ENCODE data around the gene TARS2.

The TARS2 gene

DNA sequence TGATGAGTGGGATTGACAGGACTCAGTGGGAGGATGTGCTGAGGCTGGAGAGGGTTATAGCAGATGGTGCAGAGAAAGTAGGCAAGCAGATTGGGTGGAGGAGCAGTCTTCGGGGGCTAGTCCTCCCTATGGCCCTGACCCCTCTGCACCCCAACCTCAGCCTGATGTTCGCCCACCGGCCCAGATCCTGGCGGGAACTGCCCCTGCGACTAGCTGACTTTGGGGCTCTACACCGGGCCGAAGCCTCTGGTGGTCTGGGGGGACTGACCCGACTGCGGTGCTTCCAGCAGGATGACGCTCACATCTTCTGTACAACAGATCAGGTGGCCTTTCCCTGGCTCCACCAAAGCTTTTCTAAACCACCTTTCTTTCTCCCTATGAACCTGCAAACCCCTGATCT is 11.1 kb downstream of the TARS2 start:
- DNase-seq (ENCODE audit: low spot score): no peak
- no peak for TF ChIP-seq CTCF (IDR thresholded peaks at IDR 0.05; ENCODE audit: borderline replicate concordance, control extremely low read depth, extremely low read depth, insufficient read depth, missing control alignments)
- in situ Hi-C loops (cut with MboI; ENCODE audit: low sequenced_read_pairs, unreplicated experiment): no loop called here

GRCh38 chr1:150505431-150505830 is 18.2 kb downstream of the TARS2 start:
- in situ Hi-C loops (cut with MboI; ENCODE audit: low sequenced_read_pairs, unreplicated experiment): no loop called here
- DNase-seq (ENCODE audit: low spot score): no peak
- no peak for TF ChIP-seq CTCF (IDR thresholded peaks at IDR 0.05; ENCODE audit: borderline replicate concordance, control extremely low read depth, extremely low read depth, insufficient read depth, missing control alignments)

DNA sequence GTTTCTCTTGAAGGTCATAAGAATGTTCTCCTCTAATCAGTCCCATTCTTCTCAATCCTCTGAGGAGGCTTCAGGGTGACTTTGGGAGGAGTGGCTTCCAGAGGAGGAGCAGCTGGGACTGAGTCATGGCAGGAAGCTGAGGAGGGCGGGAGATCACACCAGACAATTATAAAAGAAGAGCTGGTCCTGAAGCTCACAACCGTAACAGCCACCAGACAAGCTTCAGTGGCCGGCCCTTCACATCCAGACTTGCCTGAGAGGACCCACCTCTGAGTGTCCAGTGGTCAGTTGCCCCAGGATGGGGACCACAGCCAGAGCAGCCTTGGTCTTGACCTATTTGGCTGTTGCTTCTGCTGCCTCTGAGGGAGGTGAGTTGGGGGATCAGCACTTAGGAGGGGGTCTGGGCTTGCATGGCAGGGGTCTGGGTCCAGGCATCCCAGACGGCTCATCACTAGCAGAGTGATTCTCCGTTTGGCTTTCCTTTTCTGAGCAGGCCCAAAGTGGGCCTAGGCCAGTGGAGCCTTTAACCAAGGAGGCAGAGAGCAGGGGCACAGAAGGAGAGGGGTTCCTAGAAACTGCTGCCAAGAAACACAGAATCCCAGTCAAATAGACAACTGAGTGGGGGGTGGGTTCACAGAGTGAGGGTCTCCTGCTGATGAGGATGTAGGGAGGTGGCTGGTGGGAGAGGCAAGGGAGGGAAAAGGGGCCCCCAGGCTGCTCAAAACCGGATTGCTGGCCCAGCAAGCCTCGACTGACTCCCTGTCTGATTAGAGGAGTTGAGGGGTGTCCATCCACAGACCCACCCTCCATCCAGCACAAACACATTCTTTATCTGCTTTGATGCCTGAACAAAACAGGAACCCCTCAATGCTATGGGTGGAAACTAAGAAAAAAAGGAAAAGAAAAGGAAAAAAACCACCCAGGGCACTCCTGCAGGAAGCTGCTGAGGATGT is 21.0 kb downstream of the TARS2 start, which contains the start of gene ECM1:
TSS of gene ECM1 (plus strand) at position 198 of the 953 bp plus-strand sequence. CDS start at position 299, 101 bp downstream.
- no peak for TF ChIP-seq CTCF (IDR thresholded peaks at IDR 0.05; ENCODE audit: borderline replicate concordance, control extremely low read depth, extremely low read depth, insufficient read depth, missing control alignments)
- in situ Hi-C loops (cut with MboI; ENCODE audit: low sequenced_read_pairs, unreplicated experiment): no loop called here
- DNase-seq (ENCODE audit: low spot score): no peak

GRCh38 chr1:150508982-150509381 is 21.8 kb downstream of the TARS2 start:
- no peak for TF ChIP-seq CTCF (IDR thresholded peaks at IDR 0.05; ENCODE audit: borderline replicate concordance, control extremely low read depth, extremely low read depth, insufficient read depth, missing control alignments)
- no peak for DNase-seq (ENCODE audit: low spot score)
- in situ Hi-C loops (cut with MboI; ENCODE audit: low sequenced_read_pairs, unreplicated experiment): no loop called here

GRCh38 chr1:150511551-150511950 is 24.3 kb downstream of the TARS2 start:
- no peak for TF ChIP-seq CTCF (IDR thresholded peaks at IDR 0.05; ENCODE audit: borderline replicate concordance, control extremely low read depth, extremely low read depth, insufficient read depth, missing control alignments)
- in situ Hi-C loops (cut with MboI; ENCODE audit: low sequenced_read_pairs, unreplicated experiment): no loop called here
- no peak for DNase-seq (ENCODE audit: low spot score)

- no peak for DNase-seq (ENCODE audit: low spot score)
- in situ Hi-C loops (cut with MboI; ENCODE audit: low sequenced_read_pairs, unreplicated experiment): no loop called here
- no peak for TF ChIP-seq CTCF (IDR thresholded peaks at IDR 0.05; ENCODE audit: borderline replicate concordance, control extremely low read depth, extremely low read depth, insufficient read depth, missing control alignments)
Observed at GRCh38 chr1:150511985-150512660, 24.9 kb downstream of the TARS2 start.
